ENCODE results near the gene HOXC10. TPM values are rescaled to one million over a fixed set of nuclear protein-coding genes. Genes with fewer than 3 reads are reported as not detected.
A peak's percentile ranks its signal among the peaks of the same experiment; 100 is the strongest.

HOXC10 gene
- polyA plus RNA-seq, 3 donors, result not detected

DNA sequence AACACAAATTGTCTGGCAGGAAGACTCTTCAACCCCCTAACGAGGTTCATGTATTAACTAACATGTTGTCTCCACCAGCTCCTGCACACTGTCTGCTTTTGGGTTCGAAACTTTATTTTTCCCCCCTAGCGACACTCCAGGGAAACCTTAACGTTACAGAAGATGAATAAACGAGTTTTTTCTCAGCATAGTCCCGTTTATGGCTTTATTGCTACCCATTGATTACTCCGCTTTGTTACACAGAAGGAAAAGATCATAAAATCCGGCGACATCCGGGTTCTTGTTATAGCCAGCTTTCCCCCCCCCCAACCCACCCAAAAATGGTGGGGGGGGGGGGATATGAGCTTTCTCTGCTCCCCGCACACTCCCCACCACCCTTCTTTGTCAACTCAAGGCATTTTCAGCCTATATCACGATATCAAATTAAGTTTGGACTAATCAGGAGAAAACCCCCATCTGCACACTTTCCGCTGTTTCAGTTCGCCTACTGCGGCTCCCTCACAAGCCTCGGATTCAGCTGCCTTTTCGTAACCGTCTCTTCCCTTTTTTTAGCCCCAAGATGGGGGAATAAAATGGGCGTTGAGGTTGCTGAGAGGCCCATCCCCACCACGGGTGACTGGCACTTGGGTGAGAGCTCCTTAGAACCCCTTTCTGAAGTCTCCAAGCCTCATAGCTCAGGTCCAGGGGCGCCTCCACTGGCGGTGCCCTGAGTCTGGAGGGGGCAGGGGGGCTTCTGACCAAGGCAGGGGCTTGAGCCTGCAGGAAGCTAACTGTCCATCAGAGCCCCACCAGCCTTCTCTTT lies 41.9 kb downstream of the HOXC10 start:
- Histone ChIP-seq H3K4me2 (replicated peaks; ENCODE audit: extremely low read depth, low read length, poor library complexity, severe bottlenecking) (no peak overlapping the region), H3K27ac (ENCODE audit: low read depth in 1 of 2, low read length in 2 of 2) (no peak overlapping the region), H3K27me3 (ENCODE audit: control insufficient read depth in 2 of 2, insufficient read depth in 2 of 2, low read length in 2 of 2) (peaks cover 88 to 99% of the 10 kb centered on the region in 2 donors), H2AFZ (ENCODE audit: insufficient read depth, low read depth, low read length, poor library complexity, severe bottlenecking) (no peak overlapping the region), H4K20me1 (ENCODE audit: insufficient read depth, low read length) (no peaks in the 10 kb centered on the region), H3K4me3 (replicated peaks in 1 of 3; ENCODE audit: low read depth in 2 of 3, low read length in 3 of 3) (no peak overlapping the region), H3K9me3 (replicated peaks in 1 of 2; ENCODE audit: control insufficient read depth in 1 of 2, insufficient read depth in 1 of 2, low read length in 2 of 2) (peaks cover 9 to 36% of the 10 kb centered on the region in 2 donors), H3K79me2 (ENCODE audit: insufficient read depth, low read length) (no peaks in the 10 kb centered on the region), H3K9ac (ENCODE audit: insufficient read depth, low read length, poor library complexity, severe bottlenecking) (no peak overlapping the region), H3K4me1 (ENCODE audit: control insufficient read depth in 1 of 2, insufficient read depth in 2 of 2, low read length in 2 of 2) (no peaks in the 10 kb centered on the region), H3K36me3 (replicated peaks in 1 of 2; ENCODE audit: control insufficient read depth in 1 of 2, insufficient read depth in 2 of 2, low read length in 2 of 2) (no peaks in the 10 kb centered on the region)
- Mint-ChIP-seq H3K4me1 (peaks cover 15% of the 10 kb centered on the region), H3K36me3 (peaks cover 0 to 13% of the 10 kb centered on the region in 2 donors), H3K27ac (peak overlapping the region in 1 of 7 donors; percentile 76), H3K27me3 (ENCODE audit: low read depth in 3 of 3) (peaks cover 96 to 99% (median 97%) of the 10 kb centered on the region in 3 donors), H3K9me3 (peaks cover 0 to 17% (median 13%) of the 10 kb centered on the region in 7 donors), H3K4me3 (peak overlapping the region in 1 of 2 donors; percentile 70)
- TF ChIP-seq, protein P1, sequence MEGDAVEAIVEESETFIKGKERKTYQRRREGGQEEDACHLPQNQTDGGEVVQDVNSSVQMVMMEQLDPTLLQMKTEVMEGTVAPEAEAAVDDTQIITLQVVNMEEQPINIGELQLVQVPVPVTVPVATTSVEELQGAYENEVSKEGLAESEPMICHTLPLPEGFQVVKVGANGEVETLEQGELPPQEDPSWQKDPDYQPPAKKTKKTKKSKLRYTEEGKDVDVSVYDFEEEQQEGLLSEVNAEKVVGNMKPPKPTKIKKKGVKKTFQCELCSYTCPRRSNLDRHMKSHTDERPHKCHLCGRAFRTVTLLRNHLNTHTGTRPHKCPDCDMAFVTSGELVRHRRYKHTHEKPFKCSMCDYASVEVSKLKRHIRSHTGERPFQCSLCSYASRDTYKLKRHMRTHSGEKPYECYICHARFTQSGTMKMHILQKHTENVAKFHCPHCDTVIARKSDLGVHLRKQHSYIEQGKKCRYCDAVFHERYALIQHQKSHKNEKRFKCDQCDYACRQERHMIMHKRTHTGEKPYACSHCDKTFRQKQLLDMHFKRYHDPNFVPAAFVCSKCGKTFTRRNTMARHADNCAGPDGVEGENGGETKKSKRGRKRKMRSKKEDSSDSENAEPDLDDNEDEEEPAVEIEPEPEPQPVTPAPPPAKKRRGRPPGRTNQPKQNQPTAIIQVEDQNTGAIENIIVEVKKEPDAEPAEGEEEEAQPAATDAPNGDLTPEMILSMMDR (IDR thresholded peaks at IDR 0.05), result no peak
- DNase-seq, result no peak
- intact Hi-C loops (cut with micrococcal nuclease), result no loop called here
- 13% methylated on average over 8 of the region's 22 CpGs for WGBS (ENCODE audit: insufficient coverage)

DNA sequence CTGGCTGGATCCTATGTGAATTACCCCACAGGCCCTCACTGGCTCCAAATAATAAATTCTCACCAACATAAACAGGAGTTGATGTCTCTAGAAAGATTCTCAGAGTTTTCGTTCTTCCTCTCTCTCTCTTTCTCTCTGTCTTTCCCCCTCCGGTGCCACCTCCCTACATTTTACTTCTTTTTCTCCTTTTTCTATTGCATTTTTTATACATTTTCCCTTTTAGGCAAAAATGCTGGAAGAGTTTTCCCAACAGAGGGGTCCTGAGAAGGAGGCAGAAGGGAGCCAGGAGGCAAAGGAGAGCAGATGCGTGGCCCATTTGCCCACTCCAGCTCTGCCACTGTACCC lies 42.5 kb downstream of the HOXC10 start:
- Mint-ChIP-seq H3K27me3 (ENCODE audit: low read depth in 3 of 3) (peaks cover 96 to 99% (median 97%) of the 10 kb centered on the region in 3 donors), H3K4me3 (peak overlapping the region in 1 of 2 donors; percentile 70), H3K36me3 (peaks cover 0 to 18% of the 10 kb centered on the region in 2 donors), H3K4me1 (peaks cover 15% of the 10 kb centered on the region), H3K27ac (no peak overlapping the region), H3K9me3 (peaks cover 0 to 21% (median 18%) of the 10 kb centered on the region in 7 donors)
- TF ChIP-seq, protein P1 (IDR thresholded peaks at IDR 0.05), result no peak
- DNase-seq, result no peak
- intact Hi-C loops (cut with micrococcal nuclease), result no loop called here
- H3K27me3 ChIP-seq (ENCODE audit: control insufficient read depth in 2 of 2, insufficient read depth in 2 of 2, low read length in 2 of 2), result peaks cover 88 to 99% of the 10 kb centered on the region in 2 donors
- H2AFZ ChIP-seq (ENCODE audit: insufficient read depth, low read depth, low read length, poor library complexity, severe bottlenecking), result no peak overlapping the region
- H3K9me3 ChIP-seq (replicated peaks in 1 of 2; ENCODE audit: control insufficient read depth in 1 of 2, insufficient read depth in 1 of 2, low read length in 2 of 2), result peaks cover 15 to 41% of the 10 kb centered on the region in 2 donors
- H3K4me2 ChIP-seq (replicated peaks; ENCODE audit: extremely low read depth, low read length, poor library complexity, severe bottlenecking), result no peak overlapping the region
- H3K36me3 ChIP-seq (replicated peaks in 1 of 2; ENCODE audit: control insufficient read depth in 1 of 2, insufficient read depth in 2 of 2, low read length in 2 of 2), result no peaks in the 10 kb centered on the region
- H3K4me1 ChIP-seq (ENCODE audit: control insufficient read depth in 1 of 2, insufficient read depth in 2 of 2, low read length in 2 of 2), result no peaks in the 10 kb centered on the region
- no peak overlapping the region for H3K4me3 ChIP-seq (replicated peaks in 1 of 3; ENCODE audit: low read depth in 2 of 3, low read length in 3 of 3)
- H3K9ac ChIP-seq (ENCODE audit: insufficient read depth, low read length, poor library complexity, severe bottlenecking), result no peak overlapping the region
- WGBS (ENCODE audit: insufficient coverage), result no CpG with 5 or more reads among the region's 3 CpGs
- H3K79me2 ChIP-seq (ENCODE audit: insufficient read depth, low read length), result no peaks in the 10 kb centered on the region
- H4K20me1 ChIP-seq (ENCODE audit: insufficient read depth, low read length), result no peaks in the 10 kb centered on the region
- H3K27ac ChIP-seq (ENCODE audit: low read depth in 1 of 2, low read length in 2 of 2), result no peak overlapping the region

Data from CD14-positive monocyte (primary cell).